Measurements from ENCODE around the gene BST2. TPM values are rescaled to one million over a fixed set of nuclear protein-coding genes. Genes with fewer than 3 reads are reported as not detected.

The BST2 gene
- total RNA-seq, 2 experiments from 2014 or later = 62.0 to 70.7 TPM

DNA sequence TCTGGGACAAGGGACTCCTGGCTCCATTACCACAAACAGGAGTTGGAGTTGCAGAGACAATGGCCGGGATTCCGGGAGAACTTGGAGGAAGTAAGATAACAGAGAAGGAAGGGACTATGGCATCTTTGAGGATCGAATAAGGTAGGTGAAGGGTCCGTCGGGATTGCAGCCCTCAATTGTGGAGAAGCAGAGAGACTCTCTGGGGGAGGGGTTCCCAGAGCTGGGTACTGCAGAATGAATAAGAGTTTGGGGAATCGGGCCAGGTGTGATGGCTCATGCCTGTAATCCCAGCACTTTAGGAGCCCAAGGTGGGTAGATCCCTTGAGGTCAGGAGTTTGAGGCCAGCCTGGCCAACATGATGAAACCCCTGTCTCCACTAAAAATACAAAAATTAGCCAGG is 3.8 kb downstream of the BST2 start:
- ChIA-PET CTCF (no interaction called here), POLR2A (no interaction called here)
- Mint-ChIP-seq H3K36me3 (ENCODE audit: low read depth) (peaks cover 7% of the 10 kb centered on the region), H3K4me1 (peaks cover 17% of the 10 kb centered on the region), H3K27me3 (no peaks in the 10 kb centered on the region), H3K9me3 (ENCODE audit: low read depth) (no peaks in the 10 kb centered on the region), H3K4me3 (no peak overlapping the region), H3K27ac (no peak overlapping the region)
- intact Hi-C loops (cut with DNase I, micrococcal nuclease) = no loop called here
- DNase-seq (no peak), ATAC-seq (no peak)

DNA sequence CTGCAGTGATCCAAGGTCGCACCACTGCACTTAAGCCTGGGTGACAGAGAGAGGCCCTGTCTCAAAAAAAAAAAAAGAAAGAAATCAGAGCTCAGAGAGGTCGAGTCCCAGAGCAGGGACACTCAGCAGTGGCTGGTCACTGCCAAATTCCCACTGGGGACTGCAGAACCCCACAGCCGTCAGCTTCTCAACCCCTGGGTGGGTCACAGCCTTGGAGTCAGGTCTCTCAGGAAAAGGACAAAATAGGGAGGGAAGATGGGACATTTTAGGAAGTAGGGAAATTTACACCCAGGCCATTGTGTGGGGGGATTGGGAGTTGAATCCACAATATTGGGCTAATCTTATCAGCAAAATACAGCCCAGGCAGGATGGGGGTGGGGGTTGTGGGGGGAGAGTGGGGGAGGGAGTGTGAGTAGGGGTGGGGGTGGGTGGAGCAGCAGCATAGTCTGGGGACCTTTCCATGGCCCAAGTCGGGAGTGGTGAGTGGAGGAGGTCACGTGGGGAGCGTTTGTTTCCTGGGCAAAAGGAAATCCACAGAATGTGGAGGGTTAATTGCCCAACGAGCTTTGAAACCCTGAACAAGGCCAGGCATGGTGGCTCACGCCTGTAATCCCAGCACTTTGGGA is 6.4 kb downstream of the BST2 start:
- no peak for ATAC-seq
- Mint-ChIP-seq H3K27ac (no peak overlapping the region), H3K9me3 (ENCODE audit: low read depth) (no peaks in the 10 kb centered on the region), H3K27me3 (no peaks in the 10 kb centered on the region), H3K4me1 (peaks cover 17% of the 10 kb centered on the region), H3K36me3 (ENCODE audit: low read depth) (peaks cover 7% of the 10 kb centered on the region), H3K4me3 (no peak overlapping the region)
- CTCF ChIA-PET = interaction anchor here (0.6 to 1.4 kb wide), 5 partner anchors 8 to 442 kb away, joined by 3 to 4 read pairs (median 3); no protein-coding TSS in a partner anchor
- intact Hi-C loops (cut with DNase I, micrococcal nuclease) = no loop called here
- POLR2A ChIA-PET = interaction anchor here (0.9 kb wide), 1 partner anchor 16 kb away, joined by 4 read pairs; no protein-coding TSS in a partner anchor
- no peak for DNase-seq

DNA sequence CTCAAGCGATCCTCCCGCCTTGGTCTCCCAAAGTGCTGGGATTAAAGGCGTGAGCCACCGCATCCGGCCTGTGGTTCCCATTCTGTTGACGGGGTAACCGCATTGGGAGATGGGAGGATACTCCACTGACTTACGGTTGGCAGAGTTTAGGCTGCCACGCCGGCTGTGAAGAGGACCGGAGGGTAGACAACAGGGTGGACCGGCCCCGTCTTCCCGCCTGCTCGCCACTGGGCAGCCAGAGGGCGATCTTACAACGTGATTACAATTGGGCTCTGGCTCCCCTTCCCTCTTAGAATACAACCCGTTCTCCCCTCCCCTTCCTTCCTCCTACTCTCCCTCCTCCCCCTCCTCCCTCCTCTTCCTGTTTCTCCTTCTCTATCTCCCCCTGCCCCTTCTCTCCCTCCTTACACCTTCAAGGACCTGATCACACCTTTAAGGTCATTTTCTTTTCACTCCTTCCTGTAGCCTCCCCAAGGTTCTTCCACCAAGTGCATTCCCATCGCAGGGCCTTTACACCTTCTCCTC is 10.5 kb downstream of the BST2 start:
- no peaks in the 10 kb centered on the region for H3K9me3 Mint-ChIP-seq (ENCODE audit: low read depth)
- peaks cover 2% of the 10 kb centered on the region for H3K27me3 Mint-ChIP-seq
- peaks cover 24% of the 10 kb centered on the region for H3K4me1 Mint-ChIP-seq
- no peak overlapping the region for H3K27ac Mint-ChIP-seq
- no peak overlapping the region for H3K4me3 Mint-ChIP-seq
- intact Hi-C loops (cut with DNase I, micrococcal nuclease) = loop anchor here (1.0 to 5.0 kb wide), 3 partner anchors 71 to 318 kb away; partner anchors contain the start of genes HAUS8 (in 1 of the 2) and MYO9B (in 1 of the 2)
- CTCF ChIA-PET = interaction anchor here (0.9 to 1.3 kb wide), 2 partner anchors 9 to 77 kb away, joined by 3 read pairs; no protein-coding TSS in a partner anchor
- peak; percentile 14 for ATAC-seq
- DNase-seq = peak; percentile 64
- no peaks in the 10 kb centered on the region for H3K36me3 Mint-ChIP-seq (ENCODE audit: low read depth)
- POLR2A ChIA-PET = no interaction called here

DNA sequence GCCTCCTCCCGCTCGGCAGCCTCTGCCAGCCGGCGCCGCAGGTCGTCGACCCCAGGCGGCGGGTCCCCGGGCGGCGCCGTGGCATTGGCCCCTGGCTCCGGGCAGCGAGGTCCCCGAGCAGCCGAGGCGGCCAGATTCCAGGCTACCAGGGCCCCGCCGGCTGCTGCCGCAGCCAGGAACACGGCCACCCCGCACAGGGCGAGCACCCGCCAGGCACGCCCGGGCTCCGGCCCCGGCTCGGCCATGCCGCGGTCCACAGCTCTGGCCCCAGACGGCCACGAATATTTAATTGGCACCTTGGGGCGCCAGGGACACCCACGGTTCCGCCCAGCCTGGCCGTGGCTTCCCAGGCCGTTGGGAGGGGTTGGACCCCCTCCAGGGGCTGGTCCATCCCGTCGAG is 11.5 kb downstream of the BST2 start, which contains the start of gene CCDC194:
TSS of gene CCDC194 (minus strand) at position 283 of the 400 bp plus-strand sequence. CDS start at position 245, 38 bp downstream.
- H3K36me3 Mint-ChIP-seq (ENCODE audit: low read depth) = no peaks in the 10 kb centered on the region
- peaks cover 4% of the 10 kb centered on the region for H3K27me3 Mint-ChIP-seq
- intact Hi-C loops (cut with DNase I, micrococcal nuclease) = loop anchor here (5.0 kb wide), 2 partner anchors 73 to 317 kb away; partner anchors contain the start of genes HAUS8 (in 1 of the 2) and MYO9B (in 1 of the 2)
- peaks cover 24% of the 10 kb centered on the region for H3K4me1 Mint-ChIP-seq
- H3K9me3 Mint-ChIP-seq (ENCODE audit: low read depth) = no peaks in the 10 kb centered on the region
- CTCF ChIA-PET = interaction anchor here (0.8 to 1.1 kb wide), 3 partner anchors 61 to 88 kb away, joined by 3 read pairs; partner anchors contain the start of gene MRPL34
- no peak within 1 kb of the TSS for H3K27ac Mint-ChIP-seq
- DNase-seq = no peak
- ATAC-seq = no peak
- POLR2A ChIA-PET = no interaction called here
- H3K4me3 Mint-ChIP-seq = no peak within 1 kb of the TSS

DNA sequence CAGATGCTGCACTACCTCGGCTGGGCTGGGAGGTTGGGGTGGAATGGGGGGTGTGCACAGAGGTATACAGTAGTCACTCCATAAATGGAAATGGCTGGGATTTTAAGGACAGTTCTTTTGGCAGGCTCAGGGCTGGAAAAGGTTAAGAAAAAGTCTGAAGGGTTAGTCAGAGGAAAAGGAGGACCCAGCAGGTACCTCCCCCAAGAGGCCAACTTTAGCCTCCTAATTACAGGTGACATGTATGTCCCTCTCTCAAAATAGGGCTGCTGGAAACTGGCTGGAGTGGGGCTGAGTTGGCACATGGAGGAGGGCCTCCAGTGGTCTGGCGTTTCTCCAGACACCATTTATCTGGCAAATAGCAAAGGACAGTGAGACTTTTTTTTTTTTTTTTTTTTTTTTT is 12.4 kb downstream of the BST2 start:
- Mint-ChIP-seq H3K27me3 (peaks cover 4% of the 10 kb centered on the region), H3K27ac (no peak overlapping the region), H3K9me3 (ENCODE audit: low read depth) (no peaks in the 10 kb centered on the region), H3K4me1 (peaks cover 24% of the 10 kb centered on the region), H3K4me3 (no peak overlapping the region), H3K36me3 (ENCODE audit: low read depth) (no peaks in the 10 kb centered on the region)
- ChIA-PET POLR2A (no interaction called here), CTCF (interaction anchor here (0.6 to 1.1 kb wide), 3 partner anchors 60 to 150 kb away, joined by 3 read pairs; partner anchors contain the start of gene MRPL34)
- ATAC-seq (no peak), DNase-seq (no peak)
- intact Hi-C loops (cut with DNase I, micrococcal nuclease) = loop anchor here (5.0 kb wide), 2 partner anchors 74 to 316 kb away; partner anchors contain the start of genes HAUS8 (in 1 of the 2) and MYO9B (in 1 of the 2)

DNA sequence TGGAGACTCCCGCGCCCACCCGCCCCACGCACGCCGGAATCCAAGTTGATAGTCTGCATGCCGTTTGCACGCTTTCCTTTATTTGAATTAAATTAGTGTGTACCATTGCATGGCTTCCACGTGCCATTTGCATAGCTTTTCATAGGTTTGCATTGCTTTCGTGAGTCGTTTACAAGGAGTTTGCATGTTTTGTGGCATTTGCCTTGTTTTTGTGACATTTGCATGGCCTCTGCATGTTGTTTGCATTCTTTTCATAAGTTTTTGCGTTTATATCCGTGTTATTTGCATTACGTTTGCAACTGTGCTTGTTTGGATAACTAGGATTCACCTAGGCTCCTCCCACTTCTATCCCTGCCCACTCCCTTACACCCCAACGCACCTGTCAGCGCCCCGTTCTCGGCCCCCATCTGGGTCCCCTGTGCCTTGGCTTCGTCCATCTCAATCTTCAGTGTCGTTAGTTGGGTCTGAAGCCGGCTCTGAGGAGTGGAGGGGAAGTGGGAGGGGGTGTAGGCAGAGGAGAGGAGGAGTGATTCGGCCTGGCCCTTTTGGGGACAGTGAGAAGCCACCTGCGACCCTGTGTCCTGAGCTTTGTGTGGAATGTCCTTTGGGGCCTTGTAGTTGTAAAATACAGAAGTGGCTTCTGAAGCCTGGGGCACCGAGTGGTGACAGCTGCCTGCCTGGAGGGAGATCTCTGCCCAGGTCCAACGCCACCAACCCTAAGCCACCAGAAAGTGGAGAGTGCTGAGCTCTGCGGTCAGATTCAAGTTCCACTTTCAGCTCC is 13.9 kb downstream of the BST2 start:
- CTCF ChIA-PET = interaction anchor here (0.6 to 1.3 kb wide), 5 partner anchors 9 to 186 kb away, joined by 3 to 5 read pairs (median 4); no protein-coding TSS in a partner anchor
- no peak for DNase-seq

DNA sequence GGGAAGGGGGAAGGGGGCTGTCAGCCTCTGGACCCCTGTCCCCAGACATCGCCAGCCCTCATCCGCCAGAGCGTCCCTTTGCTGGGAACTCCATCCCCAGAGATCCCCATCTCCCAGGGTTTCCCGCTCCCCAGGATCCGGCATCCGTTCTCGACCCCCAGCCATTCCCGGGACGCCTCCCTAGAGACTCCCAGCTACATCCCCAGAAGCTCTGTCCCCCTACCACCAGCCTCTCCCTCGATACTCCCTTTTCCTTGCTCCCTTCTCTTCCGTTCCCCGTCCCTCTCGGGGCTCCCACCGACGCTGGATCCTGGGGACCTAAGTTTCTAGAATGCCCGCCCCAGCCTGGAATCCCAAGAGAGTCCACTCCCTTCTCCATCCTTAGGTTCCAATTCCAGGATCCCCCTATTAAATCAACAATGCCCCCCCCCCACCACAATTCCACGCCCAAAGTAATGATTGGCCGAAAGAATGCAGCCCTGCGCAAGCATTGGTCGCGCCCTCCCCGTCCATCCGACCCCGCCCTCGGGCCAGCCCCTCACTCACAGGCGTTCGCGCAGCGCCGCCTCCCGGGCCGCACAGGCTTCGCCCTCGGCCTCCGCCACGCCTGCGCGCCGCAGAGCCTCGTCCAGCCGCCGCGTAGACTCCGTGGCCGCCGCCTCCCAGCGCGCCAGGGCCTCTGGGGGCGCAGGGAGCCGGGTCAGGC is 14.6 kb downstream of the BST2 start:
- Mint-ChIP-seq H3K4me1 (peaks cover 24% of the 10 kb centered on the region), H3K4me3 (peak overlapping the region; percentile 83), H3K27ac (peak overlapping the region; percentile 33), H3K36me3 (ENCODE audit: low read depth) (no peaks in the 10 kb centered on the region), H3K27me3 (peaks cover 4% of the 10 kb centered on the region), H3K9me3 (ENCODE audit: low read depth) (no peaks in the 10 kb centered on the region)
- ATAC-seq (peak; percentile 98), DNase-seq (peak; percentile 97)
- POLR2A ChIA-PET = interaction anchor here (0.6 kb wide), 1 partner anchor 355 kb away, joined by 3 read pairs; no protein-coding TSS in a partner anchor
- intact Hi-C loops (cut with DNase I, micrococcal nuclease) = loop anchor here (1.0 to 5.0 kb wide), 13 partner anchors 12 to 314 kb away; partner anchors contain the start of genes BABAM1 (in 1 of the 2), BST2 (in 1 of the 2), COLGALT1 (in 1 of the 2) and DDA1 (in 1 of the 2)
- CTCF ChIA-PET = interaction anchor here (0.6 to 2.1 kb wide), 7 partner anchors 8 to 98 kb away, joined by 3 to 8 read pairs (median 5); partner anchors contain the start of genes BST2, MRPL34 and MVB12A

More for the DNA sequence above, 13.9 kb downstream of the BST2 start:
- Mint-ChIP-seq H3K9me3 (ENCODE audit: low read depth) (no peaks in the 10 kb centered on the region), H3K36me3 (ENCODE audit: low read depth) (no peaks in the 10 kb centered on the region), H3K4me3 (peak overlapping the region; percentile 83), H3K27ac (no peak overlapping the region), H3K4me1 (peaks cover 24% of the 10 kb centered on the region), H3K27me3 (peaks cover 4% of the 10 kb centered on the region)
- intact Hi-C loops (cut with DNase I, micrococcal nuclease) = loop anchor here (1.0 to 5.0 kb wide), 13 partner anchors 12 to 314 kb away; partner anchors contain the start of genes BABAM1 (in 1 of the 2), BST2 (in 1 of the 2), COLGALT1 (in 1 of the 2) and DDA1 (in 1 of the 2)
- peak; percentile 6 for ATAC-seq
- POLR2A ChIA-PET = interaction anchor here (0.6 kb wide), 1 partner anchor 354 kb away, joined by 3 read pairs; no protein-coding TSS in a partner anchor

DNA sequence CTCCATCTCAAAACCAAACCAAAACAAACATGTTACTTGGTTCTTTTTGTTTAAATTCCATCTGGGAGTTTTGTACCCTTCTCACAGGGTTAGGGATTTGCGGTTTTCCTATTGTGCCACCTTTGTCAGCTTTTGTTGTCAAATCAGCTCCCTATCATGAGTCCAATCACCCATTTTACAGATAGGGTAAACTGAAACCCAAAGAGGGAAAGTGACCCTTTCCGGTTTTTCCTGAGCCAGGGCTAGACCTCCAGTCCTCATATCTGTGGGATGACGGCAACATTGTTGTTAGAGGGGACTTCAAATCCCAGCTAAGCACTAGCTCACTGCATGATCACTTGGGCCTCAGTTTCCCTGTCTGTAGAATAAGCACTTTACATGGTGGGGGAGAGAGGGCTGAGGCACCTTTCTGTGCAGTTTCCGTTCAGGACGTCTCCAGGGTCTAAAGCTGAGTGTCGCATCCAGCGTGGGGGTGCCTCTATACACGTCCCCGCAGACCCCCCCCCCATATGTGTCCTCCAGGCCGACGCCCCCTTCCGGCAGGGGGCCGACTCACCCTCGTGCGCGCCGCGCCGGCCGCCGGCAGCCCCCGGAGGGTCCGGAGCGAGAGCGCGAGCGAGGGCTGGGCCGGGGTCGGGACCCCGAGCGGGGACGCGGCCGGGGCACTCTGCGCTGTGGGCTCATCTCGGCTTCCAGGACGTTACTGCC is 15.3 kb downstream of the BST2 start:
- DNase-seq (no peak), ATAC-seq (no peak)
- no peaks in the 10 kb centered on the region for H3K9me3 Mint-ChIP-seq (ENCODE audit: low read depth)
- peaks cover 4% of the 10 kb centered on the region for H3K27me3 Mint-ChIP-seq
- CTCF ChIA-PET = interaction anchor here (0.6 to 2.3 kb wide), 19 partner anchors 9 to 129 kb away, joined by 3 to 13 read pairs (median 5); partner anchors contain the start of genes BABAM1, BST2, DDA1 and MRPL34
- intact Hi-C loops (cut with DNase I, micrococcal nuclease) = loop anchor here (2.0 to 5.0 kb wide), 6 partner anchors 15 to 313 kb away; partner anchors contain the start of genes BST2 (in 1 of the 2), DDA1 (in 1 of the 2), GTPBP3 (in 1 of the 2) and HAUS8 (in 1 of the 2)
- no peaks in the 10 kb centered on the region for H3K36me3 Mint-ChIP-seq (ENCODE audit: low read depth)
- H3K4me3 Mint-ChIP-seq = peak overlapping the region; percentile 83
- POLR2A ChIA-PET = no interaction called here
- no peak overlapping the region for H3K27ac Mint-ChIP-seq
- H3K4me1 Mint-ChIP-seq = peaks cover 19% of the 10 kb centered on the region

DNA sequence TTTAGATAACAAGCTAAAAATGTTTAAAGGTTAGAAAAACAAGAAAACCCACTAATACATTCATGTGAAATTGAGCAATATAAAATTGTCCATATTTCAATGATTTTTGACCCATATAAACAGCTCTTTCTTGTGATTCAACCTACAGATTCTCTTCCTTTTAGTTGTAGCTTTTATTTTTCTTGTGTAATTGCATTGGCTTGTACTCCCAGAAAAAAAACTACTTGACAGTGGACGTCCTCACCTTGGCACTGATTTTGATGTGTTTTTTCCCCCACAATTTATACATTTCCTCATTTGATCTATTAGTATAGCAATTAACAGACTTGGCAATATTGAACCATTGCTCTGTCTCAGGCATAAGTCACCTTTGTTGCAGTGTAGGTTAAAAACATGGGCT is 16.1 kb downstream of the BST2 start:
- no peak for DNase-seq
- CTCF ChIA-PET = interaction anchor here (0.6 to 2.3 kb wide), 16 partner anchors 8 to 442 kb away, joined by 3 to 13 read pairs (median 5); partner anchors contain the start of genes BABAM1, BST2, DDA1 and MRPL34
- Mint-ChIP-seq H3K27ac (no peak overlapping the region), H3K4me3 (no peak overlapping the region), H3K4me1 (peaks cover 13% of the 10 kb centered on the region), H3K9me3 (ENCODE audit: low read depth) (no peaks in the 10 kb centered on the region), H3K27me3 (peaks cover 4% of the 10 kb centered on the region), H3K36me3 (ENCODE audit: low read depth) (no peaks in the 10 kb centered on the region)
- intact Hi-C loops (cut with DNase I, micrococcal nuclease) = no loop called here
- no peak for ATAC-seq
- POLR2A ChIA-PET = no interaction called here

All from activated CD4-positive, alpha-beta T cell treated with anti-CD3 and anti-CD28 coated beads for 36 hours (primary cell).